ENCODE results near the gene SNX32.

GRCh38 chr11:65791719-65792213, 42.0 kb upstream of the SNX32 start:
- TF ChIP-seq, protein P1, sequence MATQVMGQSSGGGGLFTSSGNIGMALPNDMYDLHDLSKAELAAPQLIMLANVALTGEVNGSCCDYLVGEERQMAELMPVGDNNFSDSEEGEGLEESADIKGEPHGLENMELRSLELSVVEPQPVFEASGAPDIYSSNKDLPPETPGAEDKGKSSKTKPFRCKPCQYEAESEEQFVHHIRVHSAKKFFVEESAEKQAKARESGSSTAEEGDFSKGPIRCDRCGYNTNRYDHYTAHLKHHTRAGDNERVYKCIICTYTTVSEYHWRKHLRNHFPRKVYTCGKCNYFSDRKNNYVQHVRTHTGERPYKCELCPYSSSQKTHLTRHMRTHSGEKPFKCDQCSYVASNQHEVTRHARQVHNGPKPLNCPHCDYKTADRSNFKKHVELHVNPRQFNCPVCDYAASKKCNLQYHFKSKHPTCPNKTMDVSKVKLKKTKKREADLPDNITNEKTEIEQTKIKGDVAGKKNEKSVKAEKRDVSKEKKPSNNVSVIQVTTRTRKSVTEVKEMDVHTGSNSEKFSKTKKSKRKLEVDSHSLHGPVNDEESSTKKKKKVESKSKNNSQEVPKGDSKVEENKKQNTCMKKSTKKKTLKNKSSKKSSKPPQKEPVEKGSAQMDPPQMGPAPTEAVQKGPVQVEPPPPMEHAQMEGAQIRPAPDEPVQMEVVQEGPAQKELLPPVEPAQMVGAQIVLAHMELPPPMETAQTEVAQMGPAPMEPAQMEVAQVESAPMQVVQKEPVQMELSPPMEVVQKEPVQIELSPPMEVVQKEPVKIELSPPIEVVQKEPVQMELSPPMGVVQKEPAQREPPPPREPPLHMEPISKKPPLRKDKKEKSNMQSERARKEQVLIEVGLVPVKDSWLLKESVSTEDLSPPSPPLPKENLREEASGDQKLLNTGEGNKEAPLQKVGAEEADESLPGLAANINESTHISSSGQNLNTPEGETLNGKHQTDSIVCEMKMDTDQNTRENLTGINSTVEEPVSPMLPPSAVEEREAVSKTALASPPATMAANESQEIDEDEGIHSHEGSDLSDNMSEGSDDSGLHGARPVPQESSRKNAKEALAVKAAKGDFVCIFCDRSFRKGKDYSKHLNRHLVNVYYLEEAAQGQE (IDR thresholded peaks at IDR 0.05; ENCODE audit: insufficient replicate concordance, low read depth) = no peak
- TF ChIP-seq CTCF (IDR thresholded peaks at IDR 0.05; ENCODE audit: insufficient read depth, low read length) (no peak), SPI1 (IDR thresholded peaks at IDR 0.05; ENCODE audit: borderline replicate concordance, low read depth) (peak; percentile 49; the same call in 1 of the 2 replicates), POLR2AphosphoS5 (IDR thresholded peaks at IDR 0.05; ENCODE audit: low read depth) (peak; percentile 84), GABPA (IDR thresholded peaks at IDR 0.05; ENCODE audit: low read depth) (no peak)

All from HL-60 (cell line).